Neutrophil (primary cell): ENCODE data around the gene PDE6H.

ENCODE experiments used
- H3K27ac ChIP-seq: fragments of 200-600 bp; sonication (generic); 2 replicates; pipeline ENCODE4 v1.5.1; 2016; ENCODE audit warnings: mild to moderate bottlenecking, moderate library complexity
- H3K27me3 ChIP-seq: fragments of 200-600 bp; sonication (generic); 2 replicates; pipeline ENCODE4 v1.6.0; 2016; ENCODE audit warnings: mild to moderate bottlenecking
- H3K36me3 ChIP-seq: fragments of 200-600 bp; sonication (generic); 2 replicates; pipeline ENCODE4 v1.5.1; 2017
- H3K4me1 ChIP-seq, 2 experiments: fragments of 200-600 bp in 1 of 2; sonication (generic) in 1 of 2; 1 replicate in 1 of 2; 2 replicates in 1 of 2; pipeline versions ENCODE4 v1.5.1 to v1.6.1; 2013 to 2016; ENCODE audit warnings: low read depth in 1 of 2, low read length in 1 of 2, mild to moderate bottlenecking in 1 of 2, moderate library complexity in 1 of 2; ENCODE audit not compliant: control insufficient read depth in 1 of 2, insufficient read depth in 1 of 2
- H3K4me3 ChIP-seq, 2 experiments: fragments of 200-600 bp in 1 of 2; sonication (generic) in 1 of 2; 1 replicate in 1 of 2; 2 replicates in 1 of 2; pipeline ENCODE4 v1.5.1; 2013 to 2016; ENCODE audit warnings: low read depth in 1 of 2, low read length in 1 of 2, mild to moderate bottlenecking in 1 of 2, moderate library complexity in 1 of 2
- H3K9me3 ChIP-seq: fragments of 200-600 bp; sonication (generic); 2 replicates; pipeline ENCODE4 v1.5.1; 2016
- TF ChIP-seq, protein P1 (sequence below): fragments of 200-600 bp; sonication (generic); IDR thresholded peaks from 2 replicates; pipeline ENCODE4 v1.5.1; 2016; ENCODE audit warnings: antibody characterized with exemption

Gene PDE6H

DNA sequence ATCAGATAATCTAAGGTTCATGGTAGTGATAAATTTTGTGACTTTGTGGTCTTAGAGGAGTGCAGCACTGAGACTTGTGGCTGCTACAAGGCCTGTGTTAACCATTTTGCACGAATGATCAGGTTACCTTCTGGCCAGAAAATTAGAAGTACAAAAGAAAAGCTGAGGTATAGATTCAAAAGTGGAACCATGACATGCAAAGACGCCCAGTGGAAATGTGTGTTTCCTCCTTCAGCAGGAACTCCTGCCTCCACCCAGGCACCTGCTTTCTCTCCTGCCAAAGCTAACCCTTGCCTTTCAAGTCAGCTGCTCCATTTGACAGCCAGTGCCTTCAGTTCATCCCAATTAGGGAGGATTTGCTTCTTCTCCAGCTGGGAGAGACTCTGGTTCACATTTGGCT lies 10.1 kb downstream of the PDE6H start:
- peak overlapping the region; percentile 82 for H3K27ac ChIP-seq
- TF ChIP-seq, protein P1, sequence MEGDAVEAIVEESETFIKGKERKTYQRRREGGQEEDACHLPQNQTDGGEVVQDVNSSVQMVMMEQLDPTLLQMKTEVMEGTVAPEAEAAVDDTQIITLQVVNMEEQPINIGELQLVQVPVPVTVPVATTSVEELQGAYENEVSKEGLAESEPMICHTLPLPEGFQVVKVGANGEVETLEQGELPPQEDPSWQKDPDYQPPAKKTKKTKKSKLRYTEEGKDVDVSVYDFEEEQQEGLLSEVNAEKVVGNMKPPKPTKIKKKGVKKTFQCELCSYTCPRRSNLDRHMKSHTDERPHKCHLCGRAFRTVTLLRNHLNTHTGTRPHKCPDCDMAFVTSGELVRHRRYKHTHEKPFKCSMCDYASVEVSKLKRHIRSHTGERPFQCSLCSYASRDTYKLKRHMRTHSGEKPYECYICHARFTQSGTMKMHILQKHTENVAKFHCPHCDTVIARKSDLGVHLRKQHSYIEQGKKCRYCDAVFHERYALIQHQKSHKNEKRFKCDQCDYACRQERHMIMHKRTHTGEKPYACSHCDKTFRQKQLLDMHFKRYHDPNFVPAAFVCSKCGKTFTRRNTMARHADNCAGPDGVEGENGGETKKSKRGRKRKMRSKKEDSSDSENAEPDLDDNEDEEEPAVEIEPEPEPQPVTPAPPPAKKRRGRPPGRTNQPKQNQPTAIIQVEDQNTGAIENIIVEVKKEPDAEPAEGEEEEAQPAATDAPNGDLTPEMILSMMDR = no peak
- H3K9me3 ChIP-seq = no peaks in the 10 kb centered on the region
- peak overlapping the region; percentile 41 to 63 for H3K4me3 ChIP-seq
- H3K4me1 ChIP-seq = peaks cover 76 to 87% of the 10 kb centered on the region in 2 experiments
- H3K27me3 ChIP-seq = no peaks in the 10 kb centered on the region
- H3K36me3 ChIP-seq = no peaks in the 10 kb centered on the region

DNA sequence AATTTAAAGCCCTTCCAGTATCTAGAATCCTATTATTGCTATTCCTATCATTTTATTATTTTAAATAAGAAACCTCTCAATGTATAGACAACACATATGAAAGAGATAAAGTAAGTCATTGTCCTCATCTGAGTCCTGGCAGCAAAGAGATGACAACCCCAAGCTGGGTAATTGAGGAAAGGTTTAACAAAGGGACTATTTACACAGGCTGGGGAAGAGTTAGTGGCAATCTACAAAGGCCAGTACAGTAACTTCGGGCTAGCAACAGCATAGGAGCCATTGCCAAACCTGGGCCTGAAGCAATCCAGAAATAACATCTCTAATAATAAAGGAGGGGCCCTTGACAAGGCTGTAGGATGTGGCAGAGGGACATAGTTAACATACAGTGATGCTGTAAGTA lies 11.2 kb downstream of the PDE6H start:
- no peaks in the 10 kb centered on the region for H3K27me3 ChIP-seq
- peak overlapping the region; percentile 82 for H3K27ac ChIP-seq
- H3K36me3 ChIP-seq = no peaks in the 10 kb centered on the region
- TF ChIP-seq, protein P1 = no peak
- peak overlapping the region in 1 of 2 experiments; percentile 8 for H3K4me3 ChIP-seq
- no peaks in the 10 kb centered on the region for H3K9me3 ChIP-seq
- H3K4me1 ChIP-seq = peaks cover 75 to 85% of the 10 kb centered on the region in 2 experiments

DNA sequence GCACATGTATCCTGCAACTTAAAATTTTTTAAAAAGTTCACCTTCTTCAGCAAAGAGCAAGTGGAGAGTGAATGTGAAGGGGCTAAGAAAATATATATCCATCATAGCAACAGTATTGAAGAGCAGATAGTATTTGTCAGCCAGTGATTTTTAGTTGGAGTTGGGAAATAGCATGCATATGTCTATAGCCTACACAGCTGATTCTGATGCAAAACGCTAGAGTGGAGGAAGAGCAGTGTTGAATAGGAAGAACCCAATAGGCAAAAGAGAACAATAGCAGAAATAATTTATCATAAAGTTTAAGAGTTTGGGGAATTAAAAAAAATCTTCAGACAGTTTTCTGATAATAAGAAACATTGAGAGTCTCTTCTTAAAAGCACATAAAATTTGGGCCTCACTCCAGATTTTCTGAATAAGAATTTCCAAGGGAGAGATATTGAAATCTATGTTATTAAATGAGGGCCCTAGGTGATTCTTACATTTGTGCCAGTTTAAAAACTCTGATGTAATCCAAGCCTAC lies 12.0 kb downstream of the PDE6H start:
- TF ChIP-seq, protein P1 = no peak
- peak overlapping the region; percentile 82 for H3K27ac ChIP-seq

DNA sequence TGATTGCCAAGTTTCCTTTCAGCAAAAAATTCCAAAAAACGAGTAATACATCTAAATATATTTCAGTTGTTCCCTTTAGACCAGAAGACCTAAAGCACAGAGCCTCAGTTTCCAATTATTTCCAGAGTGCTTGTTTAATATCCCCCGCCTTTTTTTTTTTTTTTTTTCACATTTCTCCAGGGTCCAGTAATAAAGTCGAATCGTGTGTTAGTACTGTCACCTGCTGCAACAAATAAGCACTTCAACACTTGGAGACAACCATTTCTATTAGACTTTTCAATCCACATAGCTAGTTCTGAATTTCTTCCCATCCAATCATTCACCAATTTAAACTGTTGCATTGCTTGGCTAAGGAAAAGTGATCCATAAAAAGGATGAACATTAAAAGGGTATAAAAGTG lies 13.6 kb downstream of the PDE6H start:
- H3K36me3 ChIP-seq = no peaks in the 10 kb centered on the region
- no peak overlapping the region for H3K27ac ChIP-seq
- no peaks in the 10 kb centered on the region for H3K9me3 ChIP-seq
- H3K4me3 ChIP-seq = no peak overlapping the region
- peaks cover 58 to 72% of the 10 kb centered on the region in 2 experiments for H3K4me1 ChIP-seq
- H3K27me3 ChIP-seq = no peaks in the 10 kb centered on the region
- TF ChIP-seq, protein P1 = no peak

More for the DNA sequence above, 12.0 kb downstream of the PDE6H start:
- H3K9me3 ChIP-seq = no peaks in the 10 kb centered on the region
- no peaks in the 10 kb centered on the region for H3K36me3 ChIP-seq
- H3K4me3 ChIP-seq = no peak overlapping the region
- peaks cover 74 to 85% of the 10 kb centered on the region in 2 experiments for H3K4me1 ChIP-seq
- no peaks in the 10 kb centered on the region for H3K27me3 ChIP-seq

DNA sequence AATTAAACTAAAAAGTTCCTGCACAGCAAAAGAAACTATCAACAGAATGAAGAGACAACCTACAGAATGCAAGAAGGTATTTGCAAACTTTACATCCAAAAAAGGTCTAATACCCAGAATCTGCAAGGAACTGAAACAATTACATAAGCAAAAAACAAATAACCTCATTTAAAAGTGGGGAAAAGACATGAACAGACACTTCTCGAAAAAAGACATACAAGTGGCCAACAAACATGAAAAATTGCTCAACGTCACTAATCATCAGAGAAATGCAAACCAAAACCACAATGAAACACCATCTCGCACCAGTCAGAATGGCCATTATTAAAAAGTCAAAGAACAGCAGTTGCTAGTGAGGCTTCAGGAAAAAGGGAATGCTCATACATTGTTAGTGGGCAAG lies 15.2 kb downstream of the PDE6H start:
- H3K36me3 ChIP-seq = no peaks in the 10 kb centered on the region
- H3K9me3 ChIP-seq = no peaks in the 10 kb centered on the region
- H3K4me1 ChIP-seq = peaks cover 53 to 66% of the 10 kb centered on the region in 2 experiments
- TF ChIP-seq, protein P1 = no peak
- no peak overlapping the region for H3K27ac ChIP-seq
- no peak overlapping the region for H3K4me3 ChIP-seq
- no peaks in the 10 kb centered on the region for H3K27me3 ChIP-seq
